Astrocyte of the spinal cord (primary cell): Measurements from ENCODE around the gene SLC5A11.
"Not testable (repeated sequence)": the region's sequence is repeated elsewhere in the genome, so short reads cannot be mapped to it uniquely, and the experiment has no call there.

Experiments
- DNase-seq: peaks from one replicate; pipeline ENCODE4 v3.0.0; 2011; ENCODE audit warnings: low read depth, low spot score
- H3K4me3 ChIP-seq: 2 replicates; pipeline ENCODE4 v1.5.1; 2011; ENCODE audit warnings: low read depth, mild to moderate bottlenecking, low read length, moderate library complexity
- in situ Hi-C: cut with HindIII; loops from 2 replicates; pipeline ENCODE4 v1.10.0; 2017; ENCODE audit warnings: low sequenced_read_pairs
- TF ChIP-seq, protein P1 (sequence below): IDR thresholded peaks from 2 replicates; pipeline ENCODE4 v1.5.1; 2012; ENCODE audit warnings: low read depth, mild to moderate bottlenecking, low read length, inconsistent platforms

The SLC5A11 gene

DNA sequence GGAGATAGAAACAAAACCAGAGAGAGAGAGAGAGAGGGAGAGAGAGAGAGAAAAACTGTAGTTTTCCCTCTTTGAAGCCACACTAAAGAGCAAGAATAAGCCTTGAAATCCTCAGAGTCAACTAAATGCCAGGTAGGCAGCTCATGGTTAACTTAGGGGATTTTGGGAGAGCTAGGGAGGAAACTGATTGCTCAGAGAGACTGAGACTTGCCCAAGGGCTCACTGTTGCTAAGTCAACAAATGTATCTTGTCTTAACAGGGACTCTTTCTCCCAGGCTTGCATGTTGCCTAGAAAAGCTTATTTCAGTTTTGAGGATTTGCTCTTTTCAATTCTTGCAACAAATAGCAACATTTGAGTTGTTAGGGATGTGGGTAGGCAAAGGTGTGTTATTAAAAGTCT lies 4.5 kb upstream of the SLC5A11 start:
- TF ChIP-seq, protein P1, sequence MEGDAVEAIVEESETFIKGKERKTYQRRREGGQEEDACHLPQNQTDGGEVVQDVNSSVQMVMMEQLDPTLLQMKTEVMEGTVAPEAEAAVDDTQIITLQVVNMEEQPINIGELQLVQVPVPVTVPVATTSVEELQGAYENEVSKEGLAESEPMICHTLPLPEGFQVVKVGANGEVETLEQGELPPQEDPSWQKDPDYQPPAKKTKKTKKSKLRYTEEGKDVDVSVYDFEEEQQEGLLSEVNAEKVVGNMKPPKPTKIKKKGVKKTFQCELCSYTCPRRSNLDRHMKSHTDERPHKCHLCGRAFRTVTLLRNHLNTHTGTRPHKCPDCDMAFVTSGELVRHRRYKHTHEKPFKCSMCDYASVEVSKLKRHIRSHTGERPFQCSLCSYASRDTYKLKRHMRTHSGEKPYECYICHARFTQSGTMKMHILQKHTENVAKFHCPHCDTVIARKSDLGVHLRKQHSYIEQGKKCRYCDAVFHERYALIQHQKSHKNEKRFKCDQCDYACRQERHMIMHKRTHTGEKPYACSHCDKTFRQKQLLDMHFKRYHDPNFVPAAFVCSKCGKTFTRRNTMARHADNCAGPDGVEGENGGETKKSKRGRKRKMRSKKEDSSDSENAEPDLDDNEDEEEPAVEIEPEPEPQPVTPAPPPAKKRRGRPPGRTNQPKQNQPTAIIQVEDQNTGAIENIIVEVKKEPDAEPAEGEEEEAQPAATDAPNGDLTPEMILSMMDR, result no peak
- no peak for DNase-seq
- in situ Hi-C loops, result no loop called here

DNA sequence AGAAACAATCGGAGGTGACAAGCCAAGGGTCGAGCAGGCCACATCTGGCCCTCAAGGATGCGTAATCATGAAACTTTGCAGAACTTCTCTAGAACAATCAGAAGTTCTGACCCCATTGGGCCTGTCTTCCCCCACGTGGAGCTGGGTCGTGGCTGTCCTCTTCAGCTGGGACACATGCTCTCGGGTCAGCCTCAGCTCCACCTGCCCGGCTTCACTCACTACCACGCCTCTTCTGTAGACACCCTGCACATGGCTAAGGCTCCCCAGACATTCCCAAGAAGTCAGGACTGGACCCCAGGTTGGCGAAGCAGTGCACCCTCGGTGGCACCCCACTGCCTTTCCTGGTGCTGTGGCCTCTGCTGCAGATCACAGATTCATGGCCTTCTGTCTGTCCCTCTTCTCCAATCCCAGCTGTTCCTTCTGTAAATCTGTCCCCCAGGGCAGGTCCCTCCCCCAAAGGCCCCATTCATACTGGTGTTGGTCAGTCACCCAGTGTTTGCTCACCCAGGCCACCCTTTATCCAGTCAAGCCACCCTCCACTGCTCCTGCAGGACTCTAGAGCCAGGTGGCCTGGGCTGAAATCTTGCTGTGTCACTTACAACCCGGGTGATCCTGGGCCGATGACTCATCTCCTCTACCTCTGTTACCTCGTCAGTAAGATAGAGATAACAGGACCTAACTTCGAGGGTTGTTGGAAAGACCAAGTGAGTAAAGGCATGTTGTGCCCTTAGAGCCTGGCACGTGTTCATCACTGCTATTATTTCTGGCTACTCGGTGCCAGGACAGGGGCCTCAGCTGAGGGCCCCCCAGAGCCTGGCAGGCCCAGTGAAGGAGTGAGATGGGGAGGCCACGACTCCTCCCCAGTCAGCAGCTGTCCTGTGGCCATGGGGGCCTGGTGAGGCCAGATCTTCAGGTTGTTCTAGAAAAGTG lies 1.4 kb upstream of the SLC5A11 start:
- no peak for DNase-seq
- no peak overlapping the region for H3K4me3 ChIP-seq
- TF ChIP-seq, protein P1, result no peak
- in situ Hi-C loops, result no loop called here

More for the DNA sequence above, 4.5 kb upstream of the SLC5A11 start:
- no peak overlapping the region for H3K4me3 ChIP-seq

DNA sequence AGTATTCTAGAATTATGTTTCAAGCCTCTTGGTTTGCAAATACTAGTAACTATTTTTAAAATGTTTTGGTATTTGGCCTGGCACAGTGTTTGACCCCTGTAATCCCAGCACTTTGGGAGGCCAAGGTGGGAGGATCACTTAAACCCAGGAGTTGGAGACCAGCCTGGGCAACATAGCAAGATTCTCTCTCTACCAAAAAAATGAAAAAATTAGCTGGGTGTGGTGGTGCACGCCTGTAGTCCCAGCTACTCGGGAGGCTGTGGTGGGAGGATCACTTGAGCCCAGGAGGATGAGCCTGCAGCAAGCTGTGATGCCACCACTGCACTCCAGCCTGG lies 765 bp upstream of the SLC5A11 start:
- H3K4me3 ChIP-seq, DNase-seq, in situ Hi-C loops: not testable (repeated sequence)

DNA sequence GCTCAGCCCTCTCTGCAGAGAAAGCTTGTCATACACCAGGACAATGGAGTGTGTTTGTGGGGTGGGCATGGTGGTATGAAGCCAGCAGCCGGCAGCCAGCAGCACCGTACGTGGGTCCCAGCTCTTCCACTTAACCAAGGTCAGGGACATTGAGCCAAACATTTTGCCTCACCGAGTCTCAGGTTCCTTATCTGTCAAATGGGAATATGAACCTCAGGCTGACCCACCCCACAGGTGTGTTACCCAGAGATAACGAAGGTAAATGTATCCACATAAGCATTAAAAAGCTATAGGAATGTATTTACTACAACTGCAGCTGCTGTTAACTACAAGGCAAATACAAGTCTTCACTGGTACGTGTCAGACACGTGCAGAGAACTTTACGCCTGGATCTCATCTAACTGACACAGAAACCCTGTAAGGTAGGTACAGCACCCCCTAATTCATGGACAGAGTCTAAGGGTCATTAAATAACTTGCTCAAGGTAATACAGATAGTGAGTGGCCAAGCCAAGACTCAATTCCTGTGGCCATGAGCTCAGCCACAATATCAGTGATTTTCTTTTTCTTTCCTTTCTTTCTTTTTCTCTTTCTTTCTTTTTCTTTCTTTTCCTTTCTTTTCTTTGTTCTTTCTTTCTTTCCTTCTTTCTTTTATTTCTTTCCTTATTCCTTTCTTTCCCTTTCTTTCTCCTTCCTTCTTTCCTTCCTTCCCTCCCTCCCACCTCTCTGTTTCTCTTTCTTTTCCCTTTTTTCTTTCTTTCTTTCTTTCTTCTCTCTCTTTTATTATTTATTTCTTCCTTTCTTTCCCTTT lies 990 bp downstream of the SLC5A11 start:
- H3K4me3 ChIP-seq, result no peak overlapping the region
- TF ChIP-seq, protein P1, result no peak
- no peak for DNase-seq
- in situ Hi-C loops, result no loop called here

DNA sequence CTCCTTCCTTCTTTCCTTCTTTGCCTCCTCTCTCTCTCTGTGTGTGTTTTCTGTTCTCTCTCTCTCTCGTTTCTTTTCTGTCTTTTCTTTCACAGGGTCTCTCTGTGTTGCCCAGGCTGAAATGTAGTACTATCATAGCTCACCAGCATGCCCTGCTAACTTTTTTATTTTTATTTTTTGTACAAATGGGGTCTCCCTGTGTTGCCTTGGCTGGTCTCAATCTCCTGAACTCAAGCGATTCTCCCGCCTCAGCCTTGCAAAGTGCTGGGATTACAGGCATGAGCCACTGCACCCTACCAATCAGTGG lies 1.5 kb downstream of the SLC5A11 start:
- TF ChIP-seq, protein P1, result no peak
- no peak for DNase-seq
- in situ Hi-C loops, result no loop called here
- H3K4me3 ChIP-seq, result no peak overlapping the region

DNA sequence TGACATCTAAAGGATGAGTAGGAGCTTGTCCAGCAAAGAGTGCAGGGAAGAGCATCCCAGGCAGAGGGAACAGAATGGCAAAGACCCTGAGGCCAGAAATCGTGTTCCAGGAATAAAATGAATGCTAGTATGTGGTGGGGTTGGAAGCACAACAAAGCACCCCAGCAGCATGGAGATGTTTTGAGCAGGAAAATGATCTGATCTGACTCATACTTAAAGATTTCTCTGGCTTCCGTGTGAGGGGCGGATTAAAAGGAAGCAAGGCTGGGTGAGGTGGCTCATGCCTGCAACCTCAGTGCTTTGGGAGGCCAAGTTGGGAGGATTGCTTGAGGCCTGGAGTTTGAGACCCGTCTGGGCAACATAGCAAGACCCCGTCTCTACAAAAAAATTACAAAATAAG lies 2.3 kb downstream of the SLC5A11 start:
- DNase-seq, result peak; percentile 67
- TF ChIP-seq, protein P1, result no peak
- in situ Hi-C loops, result no loop called here
- H3K4me3 ChIP-seq, result no peak overlapping the region

DNA sequence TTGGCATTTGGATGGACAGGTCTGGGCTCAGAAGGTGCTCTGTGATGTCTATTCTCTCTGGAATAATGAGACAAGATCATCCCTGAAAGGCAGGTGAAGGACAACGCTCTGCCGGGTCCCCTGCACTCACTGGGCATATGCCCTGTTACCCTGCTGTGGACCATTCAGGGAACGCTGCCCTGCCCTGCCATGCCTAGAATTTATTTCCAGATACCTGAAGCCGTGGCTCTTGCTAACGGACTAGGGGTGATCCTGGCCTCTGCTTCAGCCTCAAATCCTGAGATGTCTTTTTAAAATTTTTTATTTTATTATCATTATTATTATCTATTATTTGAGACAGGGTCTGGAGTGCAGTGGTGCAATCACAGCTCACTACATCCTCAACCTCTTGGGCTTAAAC lies 3.9 kb downstream of the SLC5A11 start:
- TF ChIP-seq, protein P1, result no peak

More for the DNA sequence above, 3.9 kb downstream of the SLC5A11 start:
- no peak overlapping the region for H3K4me3 ChIP-seq
- no peak for DNase-seq
- in situ Hi-C loops, result no loop called here
